Endodermal cell (in vitro differentiated cells): Measurements from ENCODE around the gene IER2. TPM values are rescaled to one million over a fixed set of nuclear protein-coding genes. Genes with fewer than 3 reads are reported as not detected.
"Not testable (repeated sequence)": the region's sequence is repeated elsewhere in the genome, so short reads cannot be mapped to it uniquely, and the experiment has no call there.

ENCODE experiments used
- DNase-seq: peaks from one replicate; pipeline ENCODE4 v3.0.0-alpha.2; 2017
- H3K27ac ChIP-seq: 2 replicates; pipeline ENCODE4 v1.5.1; 2013; ENCODE audit warnings: mild to moderate bottlenecking, low read depth, low read length, moderate library complexity
- H3K27me3 ChIP-seq: 2 replicates; pipeline ENCODE4 v1.6.1; 2013; ENCODE audit warnings: mild to moderate bottlenecking, low read length, moderate library complexity; ENCODE audit not compliant: insufficient read depth, control insufficient read depth, poor library complexity, severe bottlenecking
- H3K36me3 ChIP-seq: 2 replicates; pipeline ENCODE4 v1.7.0; 2013; ENCODE audit warnings: mild to moderate bottlenecking, low read length, moderate library complexity; ENCODE audit not compliant: control insufficient read depth, insufficient read depth
- H3K4me1 ChIP-seq: one replicate; pipeline ENCODE4 v1.7.0; 2013; ENCODE audit warnings: low read length; ENCODE audit not compliant: control insufficient read depth, insufficient read depth
- H3K4me3 ChIP-seq: 2 replicates; pipeline ENCODE4 v1.5.1; 2013; ENCODE audit warnings: mild to moderate bottlenecking, low read length, moderate library complexity
- H3K9ac ChIP-seq: 2 replicates; pipeline ENCODE4 v1.6.1; 2013; ENCODE audit warnings: mild to moderate bottlenecking, low read length, moderate library complexity; ENCODE audit not compliant: poor library complexity, severe bottlenecking; ENCODE audit errors: extremely low read depth
- H3K9me3 ChIP-seq: 2 replicates; pipeline ENCODE4 v1.6.1; 2013; ENCODE audit warnings: mild to moderate bottlenecking, low read length, moderate library complexity; ENCODE audit not compliant: control insufficient read depth
- H3K27ac Mint-ChIP-seq: 2 replicates; pipeline ENCODE4 v1.8.0; 2020; ENCODE audit warnings: mixed read lengths
- H3K27me3 Mint-ChIP-seq: 2 replicates; pipeline ENCODE4 v1.8.0; 2021; ENCODE audit warnings: mild to moderate bottlenecking, mixed read lengths; ENCODE audit not compliant: insufficient read depth
- H3K36me3 Mint-ChIP-seq: 2 replicates; pipeline ENCODE4 v1.8.0; 2020; ENCODE audit warnings: low read depth, mixed read lengths
- H3K4me1 Mint-ChIP-seq: 2 replicates; pipeline ENCODE4 v1.8.0; 2020; ENCODE audit warnings: mixed read lengths
- H3K4me3 Mint-ChIP-seq: 2 replicates; pipeline ENCODE4 v1.8.0; 2020; ENCODE audit warnings: mild to moderate bottlenecking, moderate library complexity, mixed read lengths
- H3K9me3 Mint-ChIP-seq: 2 replicates; pipeline ENCODE4 v1.8.0; 2020; ENCODE audit warnings: mild to moderate bottlenecking, mixed read lengths
- WGBS, 2 experiments: methylation state at CpG; one replicate each; pipeline versions ENCODE4 v1.1.5 to v1.1.7; 2013; ENCODE audit warnings: missing lambda C conversion rate in 2 of 2, mixed read lengths in 1 of 2; ENCODE audit not compliant: insufficient coverage in 1 of 2, insufficient read length in 1 of 2; 5-methylcytosine and 5-hydroxymethylcytosine counted together
- total RNA-seq, 2 donors: library from RNA; stranded (reverse); fragmentation: NEBNext Ultra II Directional in 1 of 2; extraction: Animal tissue kit (Norgen Biotek cat#: 25700) in 1 of 2; gene quantifications; 2 replicates in 1 of 2; 3 replicates in 1 of 2; pipeline ENCODE4 v1.2.1, GENCODE V29; 2021
- TF ChIP-seq, protein P1 (sequence below): fragments of 200-600 bp; sonication (generic); conservative IDR thresholded peaks from 2 replicates; pipeline ENCODE4 v1.5.0; 2021; ENCODE audit warnings: antibody characterized with exemption, mild to moderate bottlenecking

IER2 gene
- total RNA-seq, 2 donors from 2014 or later = 55.3 to 66.6 TPM

DNA sequence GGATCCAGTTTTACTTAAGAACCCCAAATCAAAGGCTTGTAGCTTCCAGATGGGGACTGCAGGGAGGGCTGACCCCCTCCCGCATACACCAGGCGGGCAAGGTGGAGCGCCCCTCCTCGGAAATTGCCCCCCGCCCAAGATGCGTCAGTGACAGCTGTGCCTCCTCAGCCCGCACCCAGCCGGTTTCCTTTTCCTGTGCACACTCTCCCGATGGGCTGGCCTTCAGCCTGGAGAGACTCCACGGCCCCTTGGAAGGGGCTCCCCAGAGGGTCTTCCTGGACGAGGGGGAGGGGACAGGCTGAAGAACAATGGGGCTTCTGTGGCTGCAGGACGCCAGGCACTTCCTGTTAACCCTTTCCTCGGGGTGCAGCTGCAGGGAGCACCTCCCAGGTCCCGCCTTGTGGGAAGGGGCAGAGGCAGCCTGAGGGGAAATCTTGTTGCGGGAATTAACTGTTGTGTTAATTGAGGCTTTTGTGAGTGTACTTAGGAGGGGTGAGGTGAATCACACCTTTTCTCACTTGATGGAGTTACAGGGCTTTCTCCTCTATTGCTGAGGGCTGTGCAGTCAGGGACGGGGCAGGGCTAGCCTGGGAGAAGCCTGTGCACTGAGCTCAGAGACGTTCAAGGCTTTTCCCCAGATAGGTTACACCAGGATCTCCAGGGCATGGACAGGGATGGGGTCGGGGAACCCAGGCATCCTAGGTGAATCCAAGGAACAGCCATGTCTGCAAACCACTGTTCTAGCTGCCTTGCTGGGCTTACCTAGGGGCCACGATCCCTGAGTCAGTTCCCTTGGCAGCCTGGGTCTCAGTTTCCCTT, 14.3 kb downstream of the IER2 start:
- Mint-ChIP-seq H3K27me3 (no peaks in the 10 kb centered on the region), H3K27ac (peak overlapping the region; percentile 99), H3K36me3 (no peaks in the 10 kb centered on the region), H3K9me3 (no peaks in the 10 kb centered on the region), H3K4me3 (peak overlapping the region; percentile 58), H3K4me1 (peaks cover 20% of the 10 kb centered on the region)
- H3K36me3 ChIP-seq = no peaks in the 10 kb centered on the region
- H3K4me1 ChIP-seq = peaks cover 10% of the 10 kb centered on the region
- TF ChIP-seq, protein P1, sequence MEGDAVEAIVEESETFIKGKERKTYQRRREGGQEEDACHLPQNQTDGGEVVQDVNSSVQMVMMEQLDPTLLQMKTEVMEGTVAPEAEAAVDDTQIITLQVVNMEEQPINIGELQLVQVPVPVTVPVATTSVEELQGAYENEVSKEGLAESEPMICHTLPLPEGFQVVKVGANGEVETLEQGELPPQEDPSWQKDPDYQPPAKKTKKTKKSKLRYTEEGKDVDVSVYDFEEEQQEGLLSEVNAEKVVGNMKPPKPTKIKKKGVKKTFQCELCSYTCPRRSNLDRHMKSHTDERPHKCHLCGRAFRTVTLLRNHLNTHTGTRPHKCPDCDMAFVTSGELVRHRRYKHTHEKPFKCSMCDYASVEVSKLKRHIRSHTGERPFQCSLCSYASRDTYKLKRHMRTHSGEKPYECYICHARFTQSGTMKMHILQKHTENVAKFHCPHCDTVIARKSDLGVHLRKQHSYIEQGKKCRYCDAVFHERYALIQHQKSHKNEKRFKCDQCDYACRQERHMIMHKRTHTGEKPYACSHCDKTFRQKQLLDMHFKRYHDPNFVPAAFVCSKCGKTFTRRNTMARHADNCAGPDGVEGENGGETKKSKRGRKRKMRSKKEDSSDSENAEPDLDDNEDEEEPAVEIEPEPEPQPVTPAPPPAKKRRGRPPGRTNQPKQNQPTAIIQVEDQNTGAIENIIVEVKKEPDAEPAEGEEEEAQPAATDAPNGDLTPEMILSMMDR = no peak
- H3K4me3 ChIP-seq = peak overlapping the region; percentile 83
- H3K27ac ChIP-seq = peak overlapping the region; percentile 97
- WGBS, 2 experiments = 2 to 7% methylated on average over 15 to 19 of the region's 19 CpGs
- peak; percentile 98 for DNase-seq
- peak overlapping the region; percentile 89 for H3K9ac ChIP-seq
- H3K27me3 ChIP-seq = no peaks in the 10 kb centered on the region
- H3K9me3 ChIP-seq = no peaks in the 10 kb centered on the region

DNA sequence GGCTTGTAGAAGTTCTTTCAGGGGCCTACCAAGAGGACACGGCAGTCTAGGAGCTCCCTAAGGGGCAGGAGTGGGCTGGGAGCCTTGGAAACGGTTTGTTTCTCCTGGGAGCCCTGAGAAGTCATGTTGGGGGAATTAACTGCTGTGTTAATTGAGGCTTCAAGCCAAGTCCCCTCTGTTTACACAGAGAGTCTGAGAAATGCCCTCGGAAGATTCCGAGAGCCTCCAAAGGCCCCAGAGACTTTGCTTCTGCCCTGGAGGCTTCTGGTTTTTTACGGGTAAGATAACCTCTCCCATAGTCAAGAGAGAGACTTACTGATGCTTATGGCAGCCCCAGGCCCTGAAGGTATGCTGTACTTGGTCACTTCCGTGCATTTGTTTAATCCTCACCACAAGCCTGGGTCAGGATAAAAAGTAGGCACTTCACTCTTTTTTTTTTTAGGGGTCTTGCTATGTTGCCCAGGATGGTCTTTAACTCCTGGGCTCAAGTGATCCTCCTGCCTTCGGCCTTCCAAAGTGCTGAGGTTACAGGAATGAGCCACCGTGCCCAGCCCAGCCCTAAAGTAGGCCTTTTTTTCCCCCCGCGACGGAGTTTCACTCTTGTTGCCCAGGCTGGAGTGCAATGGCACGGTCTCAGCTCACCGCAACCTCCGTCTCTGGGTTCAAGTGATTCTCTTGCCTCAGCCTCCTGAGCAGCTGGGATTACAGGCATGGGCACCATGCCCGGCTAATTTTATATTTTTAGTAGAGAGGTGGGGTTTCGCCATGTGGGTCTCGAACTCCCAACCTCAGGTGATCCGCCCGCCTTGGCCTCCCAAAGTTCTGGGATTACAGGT, 15.2 kb downstream of the IER2 start:
- Histone ChIP-seq H3K9me3 (no peaks in the 10 kb centered on the region), H3K4me3 (peak overlapping the region; percentile 66), H3K9ac (peak overlapping the region; percentile 89), H3K27ac (peak overlapping the region; percentile 97), H3K27me3 (no peaks in the 10 kb centered on the region), H3K4me1 (peaks cover 10% of the 10 kb centered on the region), H3K36me3 (no peaks in the 10 kb centered on the region)
- 66 to 72% methylated on average over 18 to 19 of the region's 19 CpGs for WGBS, 2 experiments
- H3K27ac Mint-ChIP-seq = peak overlapping the region; percentile 99
- no peaks in the 10 kb centered on the region for H3K27me3 Mint-ChIP-seq
- no peaks in the 10 kb centered on the region for H3K9me3 Mint-ChIP-seq
- H3K4me3 Mint-ChIP-seq = peak overlapping the region; percentile 58
- no peaks in the 10 kb centered on the region for H3K36me3 Mint-ChIP-seq
- peak; percentile 82 for DNase-seq
- TF ChIP-seq, protein P1 = no peak
- peaks cover 17% of the 10 kb centered on the region for H3K4me1 Mint-ChIP-seq

DNA sequence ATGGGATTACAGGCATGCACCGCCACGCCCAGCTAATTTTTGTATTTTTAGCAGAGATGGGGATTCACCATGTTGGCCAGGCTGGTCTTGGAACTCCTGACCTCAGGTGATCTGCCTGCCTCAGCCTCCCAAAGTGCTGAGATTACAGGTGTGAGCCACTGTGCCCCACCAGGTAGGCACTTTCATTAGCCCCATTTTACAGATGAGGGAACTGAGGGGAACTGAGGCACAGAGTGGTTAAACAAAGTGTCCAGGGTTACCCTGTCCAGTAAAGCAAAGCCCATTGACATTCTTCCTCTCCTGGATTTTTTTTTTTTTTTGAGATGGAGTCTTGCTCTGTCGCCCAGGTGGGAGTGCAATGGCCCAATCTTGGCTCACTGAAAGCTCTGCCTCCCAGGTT, 15.9 kb downstream of the IER2 start:
- not testable (repeated sequence) for H3K27me3 ChIP-seq, H3K27ac ChIP-seq
- WGBS, 2 experiments = 95 to 96% methylated on average over 3 of the region's 3 CpGs

More for the DNA sequence above, 15.9 kb downstream of the IER2 start:
- not testable (repeated sequence) for H3K27ac Mint-ChIP-seq, H3K9me3 Mint-ChIP-seq, H3K27me3 Mint-ChIP-seq, H3K4me3 Mint-ChIP-seq, H3K36me3 ChIP-seq, H3K4me3 ChIP-seq, H3K36me3 Mint-ChIP-seq, H3K9me3 ChIP-seq, DNase-seq, H3K9ac ChIP-seq
- H3K4me1 Mint-ChIP-seq = peaks cover 17% of the 10 kb centered on the region
- H3K4me1 ChIP-seq = peaks cover 10% of the 10 kb centered on the region
